Pulmonary artery endothelial cell (primary cell): Measurements from ENCODE around the gene CPNE4. TPM values are rescaled to one million over a fixed set of nuclear protein-coding genes. Genes with fewer than 3 reads are reported as not detected.
"Not testable (repeated sequence)": the region's sequence is repeated elsewhere in the genome, so short reads cannot be mapped to it uniquely, and the experiment has no call there.

ENCODE experiments used
- DNase-seq: peaks from one replicate; pipeline ENCODE4 v3.0.0-alpha.2; 2011; ENCODE audit warnings: low read depth, low spot score
- total RNA-seq: library from RNA; depleted of rRNA; stranded (reverse); fragments of >200 nt; gene quantifications from 2 replicates; pipeline ENCODE4 v1.2.3, GENCODE V29; 2014

CPNE4 gene
- total RNA-seq, 1 donor from 2014 or later = not detected

DNA sequence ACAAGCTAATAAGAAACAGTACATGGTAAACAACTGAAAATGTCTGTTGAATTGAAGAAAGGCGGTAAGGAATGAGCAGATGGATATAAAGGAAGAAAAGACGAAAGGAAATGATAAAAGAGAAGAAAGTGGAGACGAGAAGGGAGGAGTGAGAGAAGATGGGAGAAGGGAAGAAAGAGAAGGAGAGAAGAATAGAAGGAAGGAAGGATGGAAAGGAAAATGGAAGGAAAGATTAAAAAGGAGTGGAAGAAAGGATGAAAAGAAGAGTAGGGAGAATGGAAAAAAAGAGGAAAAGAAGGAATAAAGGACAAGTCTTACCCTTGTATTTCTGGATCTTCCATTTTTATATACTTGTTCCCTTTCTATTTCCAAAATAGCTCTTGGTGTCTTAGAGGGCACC lies 17.7 kb downstream of the CPNE4 start:
- no peak for DNase-seq

GRCh38 chr3:132016061-132017041 lies 18.5 kb downstream of the CPNE4 start:
- no peak for DNase-seq

- no peak for DNase-seq
Measured at GRCh38 chr3:132014105-132014504, 20.7 kb downstream of the CPNE4 start.

DNA sequence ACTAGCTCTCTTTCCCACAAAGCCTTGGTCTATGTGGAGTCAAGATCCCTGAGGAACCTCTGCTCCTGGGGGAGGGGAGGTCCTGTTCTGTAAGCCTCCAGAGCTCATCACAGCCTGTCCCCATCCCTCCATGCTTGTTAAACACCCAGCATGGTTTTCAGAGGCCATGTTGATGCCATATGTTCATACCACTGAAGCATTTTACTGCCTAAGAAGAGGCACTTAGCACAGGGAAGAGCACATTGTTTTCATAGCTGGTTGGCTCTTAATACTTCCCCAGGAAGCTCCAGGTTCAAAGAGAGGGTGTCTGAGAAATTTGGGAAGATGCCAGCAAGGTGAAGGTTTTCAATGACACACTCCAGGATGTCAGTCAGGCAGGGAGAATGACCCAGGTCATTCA lies 25.6 kb downstream of the CPNE4 start:
- no peak for DNase-seq

- no peak for DNase-seq
Measured at GRCh38 chr3:132008837-132009236, 26.0 kb downstream of the CPNE4 start.

GRCh38 chr3:132007617-132008016 lies 27.2 kb downstream of the CPNE4 start:
- DNase-seq = no peak

- DNase-seq = no peak
Measured at GRCh38 chr3:132006605-132007204, 28.1 kb downstream of the CPNE4 start.

DNA sequence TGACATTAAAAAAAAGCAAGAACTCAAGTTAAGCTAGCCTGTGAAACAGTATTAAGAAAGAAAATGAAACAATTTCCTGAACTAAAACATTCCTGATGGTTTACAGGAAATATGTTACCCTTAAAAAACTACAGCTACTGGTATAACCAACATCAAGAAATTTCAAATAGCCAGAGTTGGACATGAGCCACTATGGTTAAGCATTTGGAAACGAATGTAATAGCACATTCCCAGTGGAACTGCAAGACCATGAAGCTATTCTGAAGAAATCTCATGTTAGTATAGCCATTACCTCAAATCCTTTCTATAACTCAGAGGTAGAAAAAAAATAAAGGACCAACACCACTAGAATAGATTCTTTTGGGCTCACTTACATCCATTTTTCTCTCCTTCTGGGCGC lies 30.2 kb downstream of the CPNE4 start:
- no peak for DNase-seq

- DNase-seq = no peak
Measured at GRCh38 chr3:132003685-132004084, 31.1 kb downstream of the CPNE4 start.

DNA sequence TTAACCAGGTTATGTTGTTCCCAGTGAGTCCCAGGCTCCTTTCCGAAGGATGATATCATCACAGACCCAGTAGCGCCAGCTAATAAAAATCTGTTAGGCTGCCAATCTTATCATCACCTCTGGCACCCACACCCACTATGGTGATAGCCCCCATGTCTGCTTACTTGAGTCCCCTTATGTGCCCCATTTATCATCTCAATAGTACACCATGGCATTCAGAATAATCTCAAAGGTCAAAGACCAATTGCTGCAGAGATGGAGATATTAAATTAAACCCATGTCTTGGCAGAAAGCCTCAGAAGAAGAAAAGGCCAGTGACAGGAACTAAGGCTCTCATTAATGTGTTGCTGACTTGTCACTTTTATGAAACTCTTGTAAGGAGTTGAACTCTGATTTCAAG lies 32.8 kb downstream of the CPNE4 start:
- no peak for DNase-seq

GRCh38 chr3:132001036-132001435 lies 33.8 kb downstream of the CPNE4 start:
- no peak for DNase-seq

DNA sequence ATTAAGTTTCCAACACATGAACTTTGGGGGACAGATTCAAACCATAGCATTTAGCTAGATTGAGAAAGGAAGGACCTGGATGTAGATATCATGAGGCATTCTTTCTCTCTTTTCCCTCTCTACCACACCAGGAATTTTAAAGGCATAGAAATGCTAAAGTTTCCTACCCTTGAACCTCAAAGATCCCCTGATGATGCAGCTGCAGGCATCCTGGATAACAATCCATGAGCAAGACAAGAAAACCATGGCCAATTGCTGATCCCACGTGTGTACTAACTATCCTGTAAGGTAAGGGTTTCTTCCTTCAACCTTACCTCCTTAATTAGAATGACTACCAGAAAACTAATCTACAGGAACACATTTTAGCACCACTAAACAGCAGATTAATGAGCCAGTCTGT lies 36.8 kb downstream of the CPNE4 start:
- DNase-seq = no peak

DNA sequence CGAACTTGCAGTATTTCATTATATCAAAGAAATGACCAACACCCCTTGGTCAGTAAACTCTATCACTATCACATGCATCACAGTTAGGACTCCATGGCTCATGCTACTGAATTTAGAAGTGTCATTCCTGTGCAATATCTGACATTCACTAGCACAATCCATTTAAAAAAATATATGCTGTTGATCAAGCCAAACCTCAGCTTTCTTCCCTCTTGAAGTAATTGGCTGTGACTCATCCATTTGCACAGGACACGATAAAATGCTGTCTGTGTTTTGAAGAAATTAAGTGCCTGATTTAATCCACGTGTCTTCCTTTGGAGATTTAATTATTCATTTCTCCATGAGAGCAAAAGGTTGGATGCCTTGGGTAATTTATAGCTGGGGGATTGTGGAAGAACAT lies 38.9 kb downstream of the CPNE4 start:
- no peak for DNase-seq

DNA sequence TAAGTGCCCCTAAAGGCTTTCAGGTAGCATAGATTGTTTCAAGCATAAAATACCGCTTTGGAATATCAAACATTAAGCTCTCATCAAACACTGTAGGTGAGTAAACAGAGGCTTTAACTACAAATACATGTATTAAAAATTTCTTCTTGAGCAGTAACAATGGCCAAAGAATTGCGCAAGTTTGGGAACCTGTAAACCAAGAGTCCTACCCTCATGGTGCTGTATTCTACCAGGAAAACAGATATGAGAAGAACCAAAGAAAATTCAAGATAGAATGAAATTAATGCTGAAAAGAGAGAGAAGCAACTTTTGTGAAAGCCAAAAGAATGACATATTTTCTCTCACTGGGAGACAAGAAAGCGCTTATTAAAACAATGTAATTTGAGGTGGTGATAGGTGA lies 45.5 kb downstream of the CPNE4 start:
- no peak for DNase-seq

DNA sequence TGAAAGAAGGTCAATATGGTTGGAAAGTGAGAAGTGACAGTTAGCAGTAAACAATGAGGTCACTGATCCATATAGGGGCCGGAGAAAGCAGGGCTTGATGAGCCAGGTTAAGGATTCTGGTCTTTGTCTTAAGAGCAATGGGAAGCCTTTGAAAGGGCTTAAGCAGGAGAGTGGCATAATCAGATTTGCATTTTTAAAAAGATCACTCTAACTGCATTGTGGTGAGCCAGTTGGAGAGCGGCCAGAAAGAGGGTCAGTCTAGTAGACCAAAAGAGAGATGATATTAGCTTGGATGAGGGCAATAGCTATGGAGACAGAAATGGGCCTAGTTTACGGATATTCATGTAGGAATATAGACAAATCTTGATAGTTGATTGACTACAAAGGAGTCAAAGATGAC lies 46.6 kb downstream of the CPNE4 start:
- no peak for DNase-seq

- DNase-seq = no peak
Measured at GRCh38 chr3:131983689-131984088, 51.1 kb downstream of the CPNE4 start.

GRCh38 chr3:131981323-131981722 lies 53.5 kb downstream of the CPNE4 start:
- no peak for DNase-seq

DNA sequence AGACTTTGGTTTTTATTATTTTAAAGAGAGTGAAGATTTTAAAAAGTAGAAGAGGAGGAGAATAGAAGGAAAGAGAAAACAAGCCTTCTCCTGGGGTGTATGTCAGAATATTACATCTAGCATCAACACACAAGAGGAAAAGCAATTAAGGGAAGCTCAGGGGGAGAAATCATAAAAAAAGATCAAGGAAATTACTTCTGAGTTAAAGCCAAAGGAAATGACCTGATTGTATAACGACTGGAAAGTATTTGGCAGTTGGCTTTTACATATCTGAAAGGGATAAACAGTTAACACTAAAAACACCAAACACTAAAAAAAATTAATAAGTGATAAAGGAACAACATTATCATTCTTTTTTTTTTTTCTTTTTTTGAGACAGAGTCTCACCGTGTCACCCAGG lies 58.4 kb downstream of the CPNE4 start:
- DNase-seq = no peak

DNA sequence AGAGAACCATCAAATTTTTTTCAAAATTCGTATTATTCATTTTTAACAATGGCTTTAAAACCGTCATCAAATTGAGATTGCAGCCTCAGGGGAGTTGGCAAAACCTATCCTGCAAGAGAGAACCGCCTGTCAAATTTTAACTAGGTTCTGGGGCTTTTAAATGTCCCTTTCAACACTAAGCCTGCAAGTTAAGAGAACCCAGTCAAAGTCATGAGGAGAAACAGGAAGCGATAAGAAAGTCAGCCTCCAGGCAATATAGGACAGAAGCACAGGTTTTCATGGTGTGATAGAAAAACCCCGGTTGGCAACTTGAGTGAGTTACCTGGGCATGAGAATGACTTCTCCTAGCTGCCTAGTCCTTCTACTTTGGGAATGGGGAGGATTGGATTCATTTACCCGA lies 59.8 kb downstream of the CPNE4 start:
- no peak for DNase-seq

DNA sequence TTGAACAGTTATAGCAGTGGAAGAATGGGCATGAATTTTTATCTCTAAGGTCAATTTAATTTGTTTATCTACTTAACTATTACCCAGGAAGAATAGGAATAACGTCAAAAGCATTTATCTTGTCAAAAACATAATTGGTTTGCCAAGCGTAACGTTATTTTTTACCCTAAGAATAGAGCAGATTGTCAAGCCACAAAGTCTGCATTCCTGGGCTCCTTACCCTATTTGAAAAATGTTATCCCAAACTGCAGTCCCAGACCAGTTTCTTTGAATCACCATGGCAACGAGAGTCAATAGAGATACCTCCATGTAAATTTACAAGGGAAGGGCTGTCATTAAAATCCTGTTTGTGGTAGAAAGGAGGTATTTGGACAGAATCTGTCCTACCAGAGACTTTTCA lies 61.1 kb downstream of the CPNE4 start:
- DNase-seq = no peak

DNA sequence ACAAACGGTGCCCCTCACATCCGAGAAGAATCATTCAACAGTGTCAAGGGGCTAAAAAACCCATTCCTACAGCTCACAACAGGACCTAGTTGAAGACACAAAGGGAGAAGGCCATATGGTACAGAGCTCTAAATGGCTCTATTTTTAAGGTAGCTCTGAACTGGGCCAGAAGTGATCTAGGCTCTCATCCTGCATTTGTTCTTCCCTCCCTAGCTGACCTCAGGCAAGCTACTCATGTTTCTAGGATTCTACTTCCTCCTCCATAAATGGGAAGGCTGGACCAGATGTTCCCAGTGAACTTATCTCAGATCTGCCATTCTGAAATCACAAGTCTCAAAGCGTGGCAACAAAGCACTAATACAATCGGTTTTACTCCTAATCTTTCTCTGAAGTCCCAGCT lies 62.3 kb downstream of the CPNE4 start:
- DNase-seq = no peak

- no peak for DNase-seq
Measured at GRCh38 chr3:131972091-131972490, 62.7 kb downstream of the CPNE4 start.

DNA sequence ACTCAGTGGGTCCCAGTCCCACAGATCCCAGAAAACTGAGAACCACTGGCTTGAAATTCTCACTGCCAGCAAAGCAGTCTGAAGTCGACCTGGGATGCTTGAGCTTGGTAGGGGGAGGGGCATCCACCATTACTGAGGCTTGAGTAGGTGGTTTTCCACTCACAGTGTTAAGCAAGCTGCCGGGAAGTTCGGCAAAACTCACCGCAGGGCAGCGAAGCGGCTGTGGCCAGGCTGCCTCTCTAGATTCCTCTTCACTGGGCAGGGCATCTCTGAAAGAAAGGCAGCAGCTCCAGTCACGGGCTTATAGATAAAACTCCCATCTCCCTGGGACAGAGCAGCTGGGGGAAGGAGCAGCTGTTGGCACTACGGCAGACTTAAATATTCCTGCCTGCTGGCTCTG lies 71.4 kb downstream of the CPNE4 start:
- DNase-seq = not testable (repeated sequence)
